Esophagus muscularis mucosa (tissue), 4 donors: ENCODE measurements around the gene DZIP1.

Experiments
- CTCF ChIP-seq, 3 experiments: fragments of 200-600 bp in 2 of 3; fragments of 450-650 bp in 1 of 3; sonication (generic) in 2 of 3; IDR thresholded peaks; one replicate each; pipeline ENCODE4 v1.5.1; 2017 to 2019; ENCODE audit warnings: antibody characterized with exemption in 3 of 3, mild to moderate bottlenecking in 2 of 3, moderate library complexity in 1 of 3
- EP300 ChIP-seq: sonication (generic); formaldehyde crosslinking; IDR thresholded peaks from one replicate; pipeline ENCODE4 v1.6.1; 2017; ENCODE audit warnings: antibody characterized with exemption
- POLR2A ChIP-seq: fragments of 450-650 bp; IDR thresholded peaks from one replicate; pipeline ENCODE4 v1.6.1; 2017; ENCODE audit warnings: antibody characterized with exemption, moderate library complexity, mild to moderate bottlenecking, low read depth
- POLR2AphosphoS5 ChIP-seq, 2 donors: sonication (generic); formaldehyde crosslinking; IDR thresholded peaks; one replicate each; pipeline ENCODE4 v1.6.1; 2017; ENCODE audit warnings: antibody characterized with exemption in 2 of 2

DNA sequence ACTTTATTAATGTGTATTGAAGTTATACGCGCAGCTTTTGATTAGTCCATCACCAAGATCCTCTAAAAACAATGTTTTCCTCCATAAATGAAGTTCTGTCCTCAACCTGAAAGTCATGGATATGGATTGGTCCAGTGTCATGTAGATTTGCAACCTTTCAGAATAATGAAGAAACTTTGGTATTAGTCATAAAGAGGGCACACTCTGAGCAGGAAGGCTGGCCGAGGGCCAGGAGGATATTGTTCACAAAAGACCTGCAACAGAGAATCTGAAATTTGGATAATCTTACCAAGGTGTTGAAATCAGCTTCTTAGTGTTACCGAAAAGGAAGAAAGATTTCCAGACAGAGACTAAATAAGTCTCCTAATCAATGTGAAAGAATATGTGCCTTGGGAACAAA, 71.3 kb downstream of the DZIP1 start:
- TF ChIP-seq CTCF (IDR thresholded peaks at IDR 0.05) = no peak
- TF ChIP-seq POLR2A = no peak
- TF ChIP-seq EP300 = no peak
- no peak for TF ChIP-seq POLR2AphosphoS5 (IDR thresholded peaks at IDR 0.05)
